Measurements from ENCODE around the gene C1orf52. TPM values are rescaled to one million over a fixed set of nuclear protein-coding genes. Genes with fewer than 3 reads are reported as not detected.
"Not testable (repeated sequence)": the region's sequence is repeated elsewhere in the genome, so short reads cannot be mapped to it uniquely, and the experiment has no call there.

Gene C1orf52
- total RNA-seq, 1 donor from 2014 or later, result 22.5 TPM

DNA sequence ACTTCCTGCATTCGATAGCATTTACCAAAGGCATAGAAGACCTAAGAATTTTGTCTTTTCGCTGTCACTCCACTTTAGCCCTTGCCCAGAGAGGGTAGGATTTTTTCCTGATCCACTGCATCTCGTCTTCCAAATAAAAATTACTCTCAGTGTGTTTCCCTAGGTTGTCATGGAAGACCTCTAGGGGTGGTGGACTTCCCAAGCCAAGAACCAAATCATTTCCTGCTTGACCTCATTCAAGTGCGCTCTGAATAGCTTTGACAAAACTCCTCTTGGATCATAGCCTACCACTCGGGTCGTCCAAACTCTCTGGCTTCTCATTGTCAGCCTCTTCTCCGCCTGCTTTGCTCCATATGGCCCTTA, 431 bp upstream of the C1orf52 start:
- H3K36me3 ChIP-seq, result peaks cover 30% of the 10 kb centered on the region
- H3K4me3 ChIP-seq, result peak overlapping the region; percentile 82
- peak; percentile 17 for ATAC-seq
- no peak for DNase-seq
- TF ChIP-seq, protein P1, sequence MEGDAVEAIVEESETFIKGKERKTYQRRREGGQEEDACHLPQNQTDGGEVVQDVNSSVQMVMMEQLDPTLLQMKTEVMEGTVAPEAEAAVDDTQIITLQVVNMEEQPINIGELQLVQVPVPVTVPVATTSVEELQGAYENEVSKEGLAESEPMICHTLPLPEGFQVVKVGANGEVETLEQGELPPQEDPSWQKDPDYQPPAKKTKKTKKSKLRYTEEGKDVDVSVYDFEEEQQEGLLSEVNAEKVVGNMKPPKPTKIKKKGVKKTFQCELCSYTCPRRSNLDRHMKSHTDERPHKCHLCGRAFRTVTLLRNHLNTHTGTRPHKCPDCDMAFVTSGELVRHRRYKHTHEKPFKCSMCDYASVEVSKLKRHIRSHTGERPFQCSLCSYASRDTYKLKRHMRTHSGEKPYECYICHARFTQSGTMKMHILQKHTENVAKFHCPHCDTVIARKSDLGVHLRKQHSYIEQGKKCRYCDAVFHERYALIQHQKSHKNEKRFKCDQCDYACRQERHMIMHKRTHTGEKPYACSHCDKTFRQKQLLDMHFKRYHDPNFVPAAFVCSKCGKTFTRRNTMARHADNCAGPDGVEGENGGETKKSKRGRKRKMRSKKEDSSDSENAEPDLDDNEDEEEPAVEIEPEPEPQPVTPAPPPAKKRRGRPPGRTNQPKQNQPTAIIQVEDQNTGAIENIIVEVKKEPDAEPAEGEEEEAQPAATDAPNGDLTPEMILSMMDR (IDR thresholded peaks at IDR 0.05), result no peak
- peak overlapping the region; percentile 86 for H3K27ac ChIP-seq
- no peaks in the 10 kb centered on the region for H3K27me3 ChIP-seq
- intact Hi-C loops (cut with DNase I), result loop anchor here (10.0 kb wide), 1 partner anchor 315 kb away; no protein-coding TSS in a partner anchor
- H3K9me3 ChIP-seq, result no peaks in the 10 kb centered on the region
- peaks cover 25% of the 10 kb centered on the region for H3K4me1 ChIP-seq

DNA sequence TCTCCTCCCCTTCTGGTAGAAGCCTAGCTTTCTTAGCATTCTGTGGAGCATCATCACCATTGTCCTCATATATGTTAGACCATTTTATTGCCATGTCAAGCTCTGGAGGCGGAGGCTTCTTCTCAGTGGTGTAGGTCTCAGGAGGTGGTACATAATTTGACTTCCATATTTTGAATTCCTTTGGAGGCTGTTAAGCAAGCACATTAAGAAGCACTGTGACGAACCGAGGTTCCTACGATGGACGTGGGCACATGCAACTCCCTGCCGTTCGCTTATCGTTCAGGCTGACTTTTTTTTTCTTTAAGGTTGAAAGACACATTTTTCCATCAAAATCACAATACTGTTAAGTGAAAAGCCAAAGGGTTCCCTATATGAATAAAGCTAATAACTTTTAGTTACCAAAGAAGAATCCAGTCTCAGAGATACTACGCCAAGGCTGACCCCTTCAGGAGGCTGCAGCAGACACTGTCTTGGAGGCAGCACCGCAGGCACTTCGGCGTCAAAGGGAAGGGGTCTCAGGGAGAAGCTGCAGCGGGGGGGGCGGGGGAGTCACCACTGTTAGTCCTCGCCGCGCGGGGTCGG, 835 bp downstream of the C1orf52 start:
- Histone ChIP-seq H3K4me1 (peaks cover 29% of the 10 kb centered on the region), H3K4me3 (peak overlapping the region; percentile 82), H3K27me3 (no peaks in the 10 kb centered on the region), H3K9me3 (no peaks in the 10 kb centered on the region), H3K27ac (peak overlapping the region; percentile 86), H3K36me3 (peaks cover 28% of the 10 kb centered on the region)
- TF ChIP-seq, protein P1 (IDR thresholded peaks at IDR 0.05), result no peak
- DNase-seq (no peak), ATAC-seq (no peak)
- intact Hi-C loops (cut with DNase I), result loop anchor here (10.0 kb wide), 1 partner anchor 314 kb away; no protein-coding TSS in a partner anchor

DNA sequence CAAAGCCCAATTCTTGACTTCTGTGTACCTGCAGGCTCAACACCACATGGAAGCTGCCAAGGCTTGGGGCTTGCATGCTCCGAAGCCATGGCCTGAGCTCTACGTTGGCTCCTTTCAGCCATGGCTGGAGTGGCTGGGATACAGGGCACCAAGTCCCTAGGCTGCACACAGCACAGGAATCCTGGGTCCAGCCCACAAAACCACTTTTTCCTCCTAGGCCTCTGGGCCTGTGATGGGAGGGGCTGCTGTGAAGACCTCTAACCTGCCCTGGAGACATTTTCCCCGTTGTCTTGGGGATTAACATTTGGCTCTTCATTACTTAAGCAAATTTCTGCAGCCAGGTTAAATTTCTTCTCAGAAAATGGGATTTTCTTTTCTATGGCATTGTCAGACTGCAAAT, 10.4 kb downstream of the C1orf52 start:
- DNase-seq; intact Hi-C loops (cut with DNase I); ATAC-seq; H3K27ac ChIP-seq; H3K4me3 ChIP-seq; H3K4me1 ChIP-seq; H3K27me3 ChIP-seq; H3K9me3 ChIP-seq: not testable (repeated sequence)
- H3K36me3 ChIP-seq, result peaks cover 33% of the 10 kb centered on the region

DNA sequence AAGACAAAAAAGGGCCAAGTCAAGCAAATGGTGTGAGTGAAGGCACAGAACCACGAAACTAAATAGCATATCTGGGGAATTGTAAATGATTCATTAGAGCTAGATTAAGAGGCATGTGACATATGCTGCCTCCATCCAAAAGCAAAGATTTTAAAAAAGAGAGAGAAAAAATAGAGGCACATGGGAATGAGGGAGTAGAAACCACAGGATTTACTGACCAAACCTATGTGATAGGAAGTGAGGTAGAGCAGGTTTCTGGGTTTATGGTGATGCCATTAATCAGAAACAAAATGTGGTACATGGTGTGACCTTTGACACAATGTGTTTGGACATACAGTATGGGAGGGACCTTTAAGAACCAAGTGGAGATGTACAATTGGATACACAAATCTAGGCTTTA, 13.6 kb downstream of the C1orf52 start:
- DNase-seq, result no peak
- TF ChIP-seq, protein P1 (IDR thresholded peaks at IDR 0.05), result no peak
- Histone ChIP-seq H3K9me3 (no peaks in the 10 kb centered on the region), H3K4me3 (no peak overlapping the region), H3K27me3 (no peaks in the 10 kb centered on the region), H3K36me3 (peaks cover 1% of the 10 kb centered on the region), H3K4me1 (peaks cover 10% of the 10 kb centered on the region), H3K27ac (no peak overlapping the region)
- intact Hi-C loops (cut with DNase I), result no loop called here
- ATAC-seq, result no peak

DNA sequence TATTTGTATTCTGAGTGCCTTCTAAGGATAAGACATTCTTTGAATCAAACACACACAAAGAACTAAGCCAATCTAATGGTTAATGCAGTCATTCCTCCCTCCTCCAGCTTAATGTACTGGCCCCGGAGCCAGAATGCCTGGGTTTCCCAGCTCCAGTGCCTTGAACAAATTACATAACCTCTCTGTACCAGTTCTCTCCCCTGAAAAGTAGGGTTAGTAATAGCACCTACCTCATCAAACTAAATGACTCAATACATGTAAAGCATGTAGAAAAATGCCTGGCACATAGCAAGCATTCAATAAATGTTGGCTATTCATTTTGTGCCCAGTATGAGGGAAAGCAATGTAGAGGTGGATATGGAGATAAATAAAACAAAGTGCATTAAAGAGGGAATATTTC, 14.0 kb downstream of the C1orf52 start:
- no peak overlapping the region for H3K27ac ChIP-seq
- intact Hi-C loops (cut with DNase I), result no loop called here
- H3K4me1 ChIP-seq, result peaks cover 14% of the 10 kb centered on the region
- no peaks in the 10 kb centered on the region for H3K36me3 ChIP-seq
- no peaks in the 10 kb centered on the region for H3K9me3 ChIP-seq
- TF ChIP-seq, protein P1 (IDR thresholded peaks at IDR 0.05), result no peak
- ATAC-seq (no peak), DNase-seq (no peak)
- H3K27me3 ChIP-seq, result no peaks in the 10 kb centered on the region
- no peak overlapping the region for H3K4me3 ChIP-seq

DNA sequence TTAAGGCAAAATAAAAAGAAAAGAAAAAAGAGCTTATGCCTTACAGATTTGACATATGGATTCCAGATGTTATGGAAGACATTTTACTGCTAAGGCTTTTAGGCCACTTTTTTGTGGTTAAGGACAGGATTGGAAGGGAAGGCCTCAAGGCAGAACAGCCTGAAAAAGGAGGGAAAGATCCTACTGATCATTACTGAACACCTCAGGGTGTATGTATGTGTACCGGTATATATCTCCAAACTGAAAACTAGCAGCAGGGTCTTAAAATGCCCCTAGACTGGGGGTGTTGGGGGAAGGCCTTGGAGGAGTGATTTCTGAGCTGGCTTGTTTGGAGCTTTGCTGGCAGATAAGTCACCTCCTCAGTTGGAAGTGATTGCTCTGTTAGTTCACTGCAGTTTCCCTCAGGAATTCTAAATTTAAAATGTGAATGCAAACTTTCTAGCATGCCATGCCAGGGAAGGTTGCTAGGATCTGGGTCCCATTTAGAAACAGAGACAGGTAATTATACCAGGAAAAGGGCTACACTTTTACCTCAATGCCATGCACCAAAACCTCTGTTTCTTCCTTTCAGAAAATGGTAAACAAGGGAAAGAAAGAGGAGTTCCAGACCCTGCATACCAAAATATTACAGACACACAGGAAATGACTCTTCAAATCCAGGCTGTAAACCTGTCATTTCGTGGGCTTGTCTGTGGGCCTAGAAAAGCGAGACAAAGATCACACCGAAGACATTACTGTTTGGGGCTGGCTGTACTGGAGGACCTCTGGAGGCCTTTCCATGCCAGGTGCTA, 15.0 kb downstream of the C1orf52 start:
- no peak for ATAC-seq
- peaks cover 19% of the 10 kb centered on the region for H3K4me1 ChIP-seq
- H3K27ac ChIP-seq, result no peak overlapping the region
- intact Hi-C loops (cut with DNase I), result no loop called here
- no peak for DNase-seq
- no peaks in the 10 kb centered on the region for H3K27me3 ChIP-seq
- H3K4me3 ChIP-seq, result no peak overlapping the region
- H3K36me3 ChIP-seq, result no peaks in the 10 kb centered on the region
- H3K9me3 ChIP-seq, result no peaks in the 10 kb centered on the region
- TF ChIP-seq, protein P1 (IDR thresholded peaks at IDR 0.05), result no peak

Data from upper lobe of right lung (tissue), 1 donor.